HG03196 (cell line): ENCODE results near the gene PRMT6.
"Not testable (repeated sequence)": the region's sequence is repeated elsewhere in the genome, so short reads cannot be mapped to it uniquely, and the experiment has no call there.

Source experiments
- ATAC-seq: cut with Tn5 transposase; IDR thresholded peaks from one replicate; pipeline ENCODE4 v1.9.1; 2021; ENCODE audit not compliant: unreplicated experiment

Gene PRMT6

GRCh38 chr1:107091418-107091817 lies 34.9 kb downstream of the PRMT6 start:
- ATAC-seq = no peak

GRCh38 chr1:107093395-107093794 lies 36.9 kb downstream of the PRMT6 start:
- not testable (repeated sequence) for ATAC-seq

GRCh38 chr1:107095647-107096046 lies 39.2 kb downstream of the PRMT6 start:
- no peak for ATAC-seq

- no peak for ATAC-seq
Measured at GRCh38 chr1:107096690-107097089, 40.2 kb downstream of the PRMT6 start.

GRCh38 chr1:107098961-107099360 lies 42.5 kb downstream of the PRMT6 start:
- no peak for ATAC-seq

- ATAC-seq = no peak
Measured at GRCh38 chr1:107100331-107100984, 44.0 kb downstream of the PRMT6 start.

GRCh38 chr1:107105914-107106313 lies 49.4 kb downstream of the PRMT6 start:
- no peak for ATAC-seq
